H1 (cell line): ENCODE measurements around the gene USP6. TPM values are rescaled to one million over a fixed set of nuclear protein-coding genes. Genes with fewer than 3 reads are reported as not detected.

Experiments
- CTCF ChIA-PET: fragments of 300-600 bp; sonication (Branson Sonifier 250); formaldehyde crosslinking; loops from one replicate; lab custom pipeline; 2021; ENCODE audit not compliant: partially characterized antibody; lab: Charles Lee
- POLR2A ChIA-PET: fragments of 300-600 bp; sonication (Branson Sonifier 250); formaldehyde crosslinking; loops from one replicate; lab custom pipeline; 2021; ENCODE audit warnings: inconsistent platforms; ENCODE audit not compliant: partially characterized antibody; lab: Charles Lee
- DNase-seq, 2 experiments: peaks; one replicate each; pipeline versions ENCODE4 v3.0.0 to v3.0.0-alpha.2; 2010 to 2022; ENCODE audit warnings: low spot score in 2 of 2, low read depth in 1 of 2, mixed read lengths in 1 of 2
- FAIRE-seq: peaks from 2 replicates; lab custom pipeline; 2011; peaks lifted over from hg19 to GRCh38; lab: Jason Lieb, UNC
- H2AFZ ChIP-seq: 2 replicates; pipeline ENCODE4 v1.8.1; 2012; ENCODE audit warnings: low read length, inconsistent platforms
- H2AK5ac ChIP-seq: 2 replicates; pipeline ENCODE4 v1.6.1; 2013; ENCODE audit warnings: low read depth, low read length
- H2BK120ac ChIP-seq: replicated peaks from 2 replicates; pipeline ENCODE3; 2013; ENCODE audit warnings: low read depth, low read length, inconsistent platforms
- H2BK12ac ChIP-seq: 2 replicates; pipeline ENCODE4 v1.6.1; 2013; ENCODE audit warnings: low read depth, low read length
- H2BK15ac ChIP-seq: 2 replicates; pipeline ENCODE4 v1.6.1; 2013; ENCODE audit warnings: low read length
- H2BK20ac ChIP-seq: 2 replicates; pipeline ENCODE4 v1.6.1; 2013; ENCODE audit warnings: low read length
- H2BK5ac ChIP-seq: 2 replicates; pipeline ENCODE4 v1.6.1; 2013; ENCODE audit warnings: low read depth, low read length
- H3K14ac ChIP-seq: 2 replicates; pipeline ENCODE4 v1.6.1; 2013; ENCODE audit warnings: inconsistent platforms; ENCODE audit not compliant: insufficient read length
- H3K18ac ChIP-seq: 2 replicates; pipeline ENCODE4 v1.6.1; 2013; ENCODE audit warnings: low read length; ENCODE audit errors: extremely low read depth
- H3K23ac ChIP-seq: 2 replicates; pipeline ENCODE4 v1.6.1; 2013; ENCODE audit warnings: inconsistent platforms; ENCODE audit not compliant: insufficient read length
- H3K23me2 ChIP-seq: 2 replicates; pipeline ENCODE4 v1.6.1; 2013; ENCODE audit warnings: low read depth, low read length
- H3K27ac ChIP-seq: 2 replicates; pipeline ENCODE4 v1.6.1; 2011; ENCODE audit warnings: low read depth, low read length, inconsistent platforms
- H3K27me3 ChIP-seq, 4 experiments: replicated peaks in 1 of 4; 1 replicate in 1 of 4; 2 replicates in 3 of 4; pipeline versions ENCODE4 v1.6.1 to v1.8.1; 2011 to 2013; ENCODE audit warnings: low read length in 3 of 4, mild to moderate bottlenecking in 3 of 4, inconsistent platforms in 2 of 4, mixed read lengths in 2 of 4, moderate library complexity in 1 of 4; ENCODE audit not compliant: control insufficient read depth in 3 of 4, insufficient read depth in 3 of 4; ENCODE audit errors: extremely low read depth in 1 of 4
- H3K36me3 ChIP-seq, 4 experiments: 2 replicates each; pipeline versions ENCODE4 v1.6.1 to v1.8.1; 2011 to 2013; ENCODE audit warnings: mild to moderate bottlenecking in 4 of 4, low read length in 3 of 4, moderate library complexity in 2 of 4, control low read depth in 1 of 4, inconsistent platforms in 1 of 4; ENCODE audit not compliant: insufficient read depth in 4 of 4, control insufficient read depth in 2 of 4
- H3K4ac ChIP-seq: replicated peaks from 2 replicates; pipeline ENCODE3; 2013; ENCODE audit warnings: low read length, low read depth, mixed read lengths, inconsistent platforms; ENCODE audit not compliant: insufficient read length
- H3K4me1 ChIP-seq, 4 experiments: replicated peaks in 1 of 4; 1 replicate in 1 of 4; 2 replicates in 3 of 4; pipeline versions ENCODE4 v1.6.1 to v1.8.1; 2011 to 2013; ENCODE audit warnings: low read length in 3 of 4, inconsistent platforms in 2 of 4, mixed read lengths in 1 of 4; ENCODE audit not compliant: insufficient read depth in 4 of 4, control insufficient read depth in 3 of 4
- H3K4me2 ChIP-seq, 2 experiments: 2 replicates each; pipeline versions ENCODE4 v1.6.1 to v1.8.1; 2011 to 2013; ENCODE audit warnings: low read depth in 2 of 2, low read length in 2 of 2, control low read depth in 1 of 2, inconsistent platforms in 1 of 2, mild to moderate bottlenecking in 1 of 2; ENCODE audit not compliant: insufficient read depth in 1 of 2
- H3K4me3 ChIP-seq, 4 experiments: fragments of 200-600, 300-600 bp in 1 of 4; sonication (generic), shearing (Covaris generic), sonication (Bioruptor Twin) in 1 of 4; 2 replicates each; pipeline versions ENCODE4 v1.5.1 to v1.8.1; 2011 to 2016; ENCODE audit warnings: low read length in 4 of 4, low read depth in 3 of 4, control low read depth in 2 of 4, inconsistent platforms in 2 of 4, mild to moderate bottlenecking in 2 of 4, mixed read lengths in 1 of 4, moderate library complexity in 1 of 4; ENCODE audit not compliant: insufficient read depth in 2 of 4; ENCODE audit errors: extremely low read depth in 1 of 4
- H3K56ac ChIP-seq: replicated peaks from 2 replicates; pipeline ENCODE3; 2013; ENCODE audit warnings: low read depth, mild to moderate bottlenecking, mixed read lengths, low read length, inconsistent platforms; ENCODE audit not compliant: insufficient read length
- H3K79me1 ChIP-seq: 2 replicates; pipeline ENCODE4 v1.6.1; 2013; ENCODE audit warnings: low read depth, low read length, control low read depth
- H3K79me2 ChIP-seq, 2 experiments: 2 replicates each; pipeline versions ENCODE4 v1.6.1 to v1.8.1; 2012 to 2013; ENCODE audit warnings: low read length in 2 of 2, mild to moderate bottlenecking in 2 of 2, inconsistent platforms in 1 of 2; ENCODE audit not compliant: insufficient read depth in 2 of 2, control insufficient read depth in 1 of 2
- H3K9ac ChIP-seq, 4 experiments: replicated peaks in 1 of 4; 1 replicate in 1 of 4; 2 replicates in 3 of 4; pipeline versions ENCODE4 v1.6.1 to v1.8.1; 2011 to 2013; ENCODE audit warnings: low read depth in 3 of 4, low read length in 3 of 4, control low read depth in 2 of 4, mild to moderate bottlenecking in 2 of 4, moderate library complexity in 2 of 4, inconsistent platforms in 1 of 4; ENCODE audit errors: extremely low read depth in 1 of 4
- H3K9me3 ChIP-seq, 2 experiments: 2 replicates each; pipeline versions ENCODE4 v1.6.1 to v1.8.1; 2012 to 2013; ENCODE audit warnings: mild to moderate bottlenecking in 2 of 2, moderate library complexity in 2 of 2, control low read depth in 1 of 2, inconsistent platforms in 1 of 2, low read depth in 1 of 2, low read length in 1 of 2, mixed read lengths in 1 of 2; ENCODE audit not compliant: insufficient read depth in 2 of 2
- H4K20me1 ChIP-seq, 2 experiments: replicated peaks in 1 of 2; 2 replicates each; pipeline versions ENCODE3 to v1.8.1; 2011 to 2013; ENCODE audit warnings: inconsistent platforms in 2 of 2, low read length in 2 of 2, mild to moderate bottlenecking in 1 of 2; ENCODE audit not compliant: insufficient read depth in 2 of 2, control insufficient read depth in 1 of 2
- H4K5ac ChIP-seq: 2 replicates; pipeline ENCODE4 v1.6.1; 2013; ENCODE audit warnings: low read length, low read depth, mixed read lengths, inconsistent platforms; ENCODE audit not compliant: insufficient read length
- H4K8ac ChIP-seq: 2 replicates; pipeline ENCODE4 v1.8.0; 2013; ENCODE audit warnings: mild to moderate bottlenecking, moderate library complexity, low read length, inconsistent platforms; ENCODE audit not compliant: insufficient read depth; ENCODE audit errors: extremely low read depth
- H4K91ac ChIP-seq: replicated peaks from 2 replicates; pipeline ENCODE3; 2013; ENCODE audit warnings: low read length, mixed read lengths, inconsistent platforms; ENCODE audit not compliant: insufficient read length
- SP1 ChIP-seq: IDR thresholded peaks from 2 replicates; pipeline ENCODE4 v1.6.1; 2011; ENCODE audit warnings: low read depth, low read length
- SRF ChIP-seq: IDR thresholded peaks from 2 replicates; pipeline ENCODE4 v1.6.1; 2011; ENCODE audit warnings: mild to moderate bottlenecking, low read depth, low read length, moderate library complexity
- WGBS, 2 experiments: shearing (Covaris generic) in 1 of 2; methylation state at CpG; one replicate each; pipeline versions ENCODE4 v1.1.6 to v1.1.7; 2013 to 2015; ENCODE audit warnings: low lambda C conversion rate in 2 of 2, mixed read lengths in 2 of 2, inconsistent platforms in 1 of 2, low coverage in 1 of 2, missing lambda C conversion rate in 1 of 2; ENCODE audit not compliant: insufficient replicate concordance in 2 of 2, insufficient coverage in 1 of 2, insufficient read length in 1 of 2; ENCODE audit errors: extremely low coverage in 1 of 2, missing lambda C conversion rate in 1 of 2; 5-methylcytosine and 5-hydroxymethylcytosine counted together
- polyA plus RNA-seq, 7 experiments: library from polyadenylated mRNA; depleted of rRNA in 3 of 7; stranded (reverse) in 5 of 7; unstranded in 2 of 7; fragments of >200 nt in 5 of 7; fragments of 200-250 nt in 2 of 7; gene quantifications; 1 replicate in 5 of 7; 2 replicates in 1 of 7; 4 replicates in 1 of 7; pipeline versions ENCODE4 v1.2.1 to v1.2.3, GENCODE V29; 2011 to 2013; ENCODE audit warnings: missing spikeins in 2 of 7, mixed read lengths in 2 of 7
- total RNA-seq: library from RNA; stranded (reverse); fragmentation: NEBNext Ultra II Directional; extraction: Animal tissue kit (Norgen Biotek cat#: 25700); gene quantifications from 2 replicates; pipeline ENCODE4 v1.2.1, GENCODE V29; 2021
- TF ChIP-seq, protein P1 (sequence below): IDR thresholded peaks from 2 replicates; pipeline ENCODE4 v1.6.1; 2012; ENCODE audit warnings: low read length, inconsistent platforms

The USP6 gene
- total and polyA plus RNA-seq, 2 of the 8 experiments (the other 6 are each of a cell fraction or from before 2014, with no cell fraction given): 0.08 to 0.32 TPM

DNA sequence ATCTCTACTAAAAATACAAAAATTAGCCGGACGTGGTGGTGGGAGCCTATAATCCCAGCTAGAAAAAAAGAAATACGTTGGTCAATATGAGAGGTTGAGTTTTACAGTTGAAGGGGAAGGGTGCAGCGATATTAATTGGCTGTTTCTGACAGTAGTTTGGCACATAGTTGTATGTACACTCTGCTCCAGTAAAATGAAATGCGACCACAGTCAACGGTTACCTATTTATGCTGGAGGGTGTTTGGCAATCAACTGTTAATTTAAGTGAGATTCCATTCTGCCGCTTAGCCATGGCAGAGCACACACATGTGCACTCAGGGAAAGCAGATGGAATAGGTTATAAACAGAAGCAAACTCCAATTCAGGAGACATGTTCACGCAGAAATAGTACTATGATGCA lies 85.2 kb downstream of the USP6 start:
- no peak overlapping the region for H3K27ac ChIP-seq
- no peak overlapping the region for H2BK15ac ChIP-seq
- H3K23ac ChIP-seq: no peak overlapping the region
- no peaks in the 10 kb centered on the region for H4K20me1 ChIP-seq
- no peak overlapping the region for H2AK5ac ChIP-seq
- no peak overlapping the region for H3K4ac ChIP-seq
- no peak for DNase-seq
- no peak overlapping the region for H3K4me3 ChIP-seq
- TF ChIP-seq SP1 (no peak), SRF (no peak)
- TF ChIP-seq, protein P1, sequence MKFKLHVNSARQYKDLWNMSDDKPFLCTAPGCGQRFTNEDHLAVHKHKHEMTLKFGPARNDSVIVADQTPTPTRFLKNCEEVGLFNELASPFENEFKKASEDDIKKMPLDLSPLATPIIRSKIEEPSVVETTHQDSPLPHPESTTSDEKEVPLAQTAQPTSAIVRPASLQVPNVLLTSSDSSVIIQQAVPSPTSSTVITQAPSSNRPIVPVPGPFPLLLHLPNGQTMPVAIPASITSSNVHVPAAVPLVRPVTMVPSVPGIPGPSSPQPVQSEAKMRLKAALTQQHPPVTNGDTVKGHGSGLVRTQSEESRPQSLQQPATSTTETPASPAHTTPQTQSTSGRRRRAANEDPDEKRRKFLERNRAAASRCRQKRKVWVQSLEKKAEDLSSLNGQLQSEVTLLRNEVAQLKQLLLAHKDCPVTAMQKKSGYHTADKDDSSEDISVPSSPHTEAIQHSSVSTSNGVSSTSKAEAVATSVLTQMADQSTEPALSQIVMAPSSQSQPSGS: no peak
- H3K18ac ChIP-seq: no peak overlapping the region
- no peak overlapping the region for H3K9ac ChIP-seq
- no peaks in the 10 kb centered on the region for H3K79me1 ChIP-seq
- no peak overlapping the region for H4K5ac ChIP-seq
- no peak overlapping the region for H3K14ac ChIP-seq
- no peak overlapping the region for H3K56ac ChIP-seq
- H3K27me3 ChIP-seq: no peaks in the 10 kb centered on the region
- no peaks in the 10 kb centered on the region for H3K4me1 ChIP-seq
- no peaks in the 10 kb centered on the region for H3K79me2 ChIP-seq
- POLR2A ChIA-PET: interaction anchor here (1.3 kb wide), 1 partner anchor 15 kb away, joined by 3 read pairs; no protein-coding TSS in a partner anchor
- no peak overlapping the region for H4K91ac ChIP-seq
- no peak for FAIRE-seq
- CTCF ChIA-PET: interaction anchor here (0.6 to 1.2 kb wide), 2 partner anchors 12 to 129 kb away, joined by 3 read pairs; no protein-coding TSS in a partner anchor
- H2AFZ ChIP-seq: no peak overlapping the region
- H3K23me2 ChIP-seq: no peaks in the 10 kb centered on the region
- H3K4me2 ChIP-seq: no peak overlapping the region
- 91% methylated on average over 8 of the region's 8 CpGs; no CpG with 5 or more reads in 1 of the 2 experiments for WGBS, 2 experiments
- no peak overlapping the region for H2BK12ac ChIP-seq
- H3K9me3 ChIP-seq: no peaks in the 10 kb centered on the region
- H2BK120ac ChIP-seq: no peak overlapping the region
- no peak overlapping the region for H2BK5ac ChIP-seq
- no peak overlapping the region for H4K8ac ChIP-seq
- H2BK20ac ChIP-seq: no peak overlapping the region
- no peaks in the 10 kb centered on the region for H3K36me3 ChIP-seq
